ENCODE measurements around the gene ZNF425.

DNA sequence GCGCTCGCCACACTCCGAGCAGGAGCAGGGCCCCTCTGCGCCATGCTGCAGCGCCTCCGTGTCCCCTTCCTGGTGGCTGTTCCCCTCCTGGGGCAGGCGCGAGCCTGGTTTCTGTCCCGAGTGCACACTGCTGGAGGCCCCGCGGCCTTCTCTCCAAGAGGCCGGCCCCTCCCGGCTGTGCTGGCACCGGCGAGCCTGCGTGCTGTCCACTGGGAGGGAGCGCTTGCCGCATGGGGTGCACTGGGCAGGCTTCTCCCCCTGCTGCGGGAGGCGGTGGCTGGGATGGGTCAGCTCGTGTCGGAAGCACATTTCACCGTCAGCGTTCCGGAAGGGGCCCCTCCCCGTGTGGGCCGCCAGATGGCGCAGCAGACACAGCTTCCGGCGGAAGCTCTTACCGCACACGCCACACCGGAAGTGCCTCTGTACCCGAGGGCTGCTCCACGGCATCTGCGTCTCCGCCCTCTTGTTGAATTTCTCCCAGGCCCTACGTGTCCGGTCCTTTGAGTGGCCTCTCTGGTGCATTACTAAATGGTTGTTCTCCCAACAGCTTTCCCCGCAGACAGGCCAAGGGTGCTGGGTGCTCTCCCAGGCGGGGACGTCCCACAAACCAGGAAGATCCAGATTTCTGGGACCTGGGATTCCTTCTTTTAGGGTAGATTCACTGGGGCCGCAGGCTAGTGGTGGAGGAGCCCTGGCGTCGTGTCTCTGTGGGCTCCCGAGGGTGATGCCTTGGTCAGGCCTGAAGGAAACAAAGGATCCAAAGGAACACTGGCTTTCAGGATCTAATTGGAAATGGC lies 54.3 kb downstream of the ZNF425 start:
- TF ChIP-seq, protein P1, sequence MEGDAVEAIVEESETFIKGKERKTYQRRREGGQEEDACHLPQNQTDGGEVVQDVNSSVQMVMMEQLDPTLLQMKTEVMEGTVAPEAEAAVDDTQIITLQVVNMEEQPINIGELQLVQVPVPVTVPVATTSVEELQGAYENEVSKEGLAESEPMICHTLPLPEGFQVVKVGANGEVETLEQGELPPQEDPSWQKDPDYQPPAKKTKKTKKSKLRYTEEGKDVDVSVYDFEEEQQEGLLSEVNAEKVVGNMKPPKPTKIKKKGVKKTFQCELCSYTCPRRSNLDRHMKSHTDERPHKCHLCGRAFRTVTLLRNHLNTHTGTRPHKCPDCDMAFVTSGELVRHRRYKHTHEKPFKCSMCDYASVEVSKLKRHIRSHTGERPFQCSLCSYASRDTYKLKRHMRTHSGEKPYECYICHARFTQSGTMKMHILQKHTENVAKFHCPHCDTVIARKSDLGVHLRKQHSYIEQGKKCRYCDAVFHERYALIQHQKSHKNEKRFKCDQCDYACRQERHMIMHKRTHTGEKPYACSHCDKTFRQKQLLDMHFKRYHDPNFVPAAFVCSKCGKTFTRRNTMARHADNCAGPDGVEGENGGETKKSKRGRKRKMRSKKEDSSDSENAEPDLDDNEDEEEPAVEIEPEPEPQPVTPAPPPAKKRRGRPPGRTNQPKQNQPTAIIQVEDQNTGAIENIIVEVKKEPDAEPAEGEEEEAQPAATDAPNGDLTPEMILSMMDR (IDR thresholded peaks at IDR 0.05): no peak
- TF ChIP-seq POLR2A (IDR thresholded peaks at IDR 0.05) (no peak), EP300 (IDR thresholded peaks at IDR 0.05) (no peak)
